C4-2B (cell line): ENCODE measurements around the gene PTMA.

ENCODE experiments used
- CTCF ChIP-seq: fragments of 450-650 bp; conservative IDR thresholded peaks from 2 replicates; pipeline ENCODE4 v1.5.1; 2017; ENCODE audit warnings: mild to moderate bottlenecking
- ZFX ChIP-seq: fragments of 450-650 bp; IDR thresholded peaks from 2 replicates; pipeline ENCODE4 v1.6.1; 2017

- TF ChIP-seq CTCF (no peak), ZFX (no peak)
Observed at GRCh38 chr2:231686192-231687100, 21.9 kb upstream of the PTMA start.
